GM18505 (cell line): ENCODE results near the gene CRACR2B.

Experiments
- ATAC-seq: cut with Tn5 transposase; IDR thresholded peaks from one replicate; pipeline ENCODE4 v1.9.1; 2021; ENCODE audit not compliant: unreplicated experiment
- POLR2A ChIP-seq: IDR thresholded peaks from 4 replicates; pipeline ENCODE4 v1.6.1; 2011; ENCODE audit warnings: borderline replicate concordance; ENCODE audit not compliant: insufficient read depth, insufficient read length; ENCODE audit errors: extremely low read depth

Gene CRACR2B

GRCh38 chr11:790721-791564, 36.8 kb upstream of the CRACR2B start:
- no peak for TF ChIP-seq POLR2A
- no peak for ATAC-seq

- TF ChIP-seq POLR2A = no peak
- no peak for ATAC-seq
Observed at GRCh38 chr11:791658-792534, 35.8 kb upstream of the CRACR2B start.

DNA sequence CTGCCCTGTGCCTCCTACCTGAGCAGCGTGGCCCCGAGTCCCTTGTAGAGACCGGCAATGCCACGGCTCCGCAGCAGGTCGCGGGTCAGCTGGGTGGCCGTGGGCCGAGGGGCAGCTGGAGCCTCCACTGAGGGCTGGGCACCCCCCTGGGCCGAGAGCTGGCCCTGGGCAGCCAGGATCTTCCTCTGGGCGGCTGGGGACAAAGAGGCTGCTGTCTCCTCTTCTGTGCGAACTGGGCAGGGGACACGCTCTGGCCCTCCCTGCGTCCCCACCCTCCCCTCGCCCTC, 35.2 kb upstream of the CRACR2B start:
- no peak for ATAC-seq

GRCh38 chr11:792873-793272, 34.8 kb upstream of the CRACR2B start:
- ATAC-seq = no peak

More for the DNA sequence above, 35.2 kb upstream of the CRACR2B start:
- no peak for TF ChIP-seq POLR2A

DNA sequence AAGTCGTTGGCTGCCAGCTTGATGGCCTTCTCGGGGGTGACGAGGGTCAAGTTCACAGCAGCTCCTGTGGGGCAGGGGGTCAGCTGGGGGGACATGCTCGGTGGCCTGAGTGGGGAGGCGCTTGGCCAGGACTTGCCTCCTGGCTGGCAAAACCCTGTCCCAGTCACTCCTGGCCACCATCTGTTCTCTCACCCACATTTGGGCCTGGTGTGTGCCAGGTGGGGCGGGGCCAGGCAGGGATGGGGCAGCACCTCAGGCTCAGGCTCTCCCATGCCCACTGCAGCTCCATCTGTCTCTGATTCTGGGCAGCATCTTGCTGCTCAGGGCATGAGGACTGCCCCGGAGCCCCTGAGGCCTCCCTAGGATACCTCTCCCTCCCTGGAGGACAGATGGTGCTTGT, 34.2 kb upstream of the CRACR2B start:
- no peak for TF ChIP-seq POLR2A
- ATAC-seq = no peak

More at GRCh38 chr11:792873-793272, 34.8 kb upstream of the CRACR2B start:
- TF ChIP-seq POLR2A = no peak

DNA sequence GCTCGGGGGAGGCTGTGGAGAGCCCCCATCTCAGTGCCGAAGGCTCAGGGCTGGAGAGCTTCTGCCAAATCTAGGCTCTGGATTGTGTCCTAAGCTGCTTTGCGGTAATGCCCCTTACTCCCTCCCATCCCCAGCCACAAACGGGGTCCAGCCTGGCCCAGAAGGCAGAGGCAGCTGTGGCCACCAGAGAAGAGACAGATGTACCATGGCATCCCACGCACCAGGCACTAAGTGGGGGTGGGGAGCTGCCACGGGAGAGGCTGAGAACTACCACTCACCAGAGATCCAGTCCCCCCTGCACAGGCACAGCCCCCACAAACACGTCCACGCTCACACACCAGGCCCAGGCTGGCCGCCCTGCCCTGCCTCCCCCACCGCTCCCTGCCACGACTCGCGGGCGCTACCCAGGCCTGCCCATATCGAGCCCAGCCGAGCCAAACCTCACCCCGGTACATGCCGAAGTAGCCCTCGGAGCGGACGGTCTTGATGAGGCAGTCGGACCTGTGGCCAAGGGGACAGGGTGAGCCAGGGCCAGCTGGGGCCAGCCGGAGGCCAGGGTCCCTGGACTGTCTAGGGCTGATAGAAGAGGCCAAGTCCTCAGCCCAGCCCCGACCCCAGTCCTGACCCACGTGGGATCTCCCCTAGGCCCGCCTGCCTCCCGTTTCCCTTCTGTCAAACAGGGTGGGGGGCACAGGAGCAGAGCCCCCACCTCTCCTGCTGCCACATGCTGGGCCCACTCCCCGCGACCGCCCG, 33.5 kb upstream of the CRACR2B start:
- no peak for ATAC-seq
- no peak for TF ChIP-seq POLR2A

DNA sequence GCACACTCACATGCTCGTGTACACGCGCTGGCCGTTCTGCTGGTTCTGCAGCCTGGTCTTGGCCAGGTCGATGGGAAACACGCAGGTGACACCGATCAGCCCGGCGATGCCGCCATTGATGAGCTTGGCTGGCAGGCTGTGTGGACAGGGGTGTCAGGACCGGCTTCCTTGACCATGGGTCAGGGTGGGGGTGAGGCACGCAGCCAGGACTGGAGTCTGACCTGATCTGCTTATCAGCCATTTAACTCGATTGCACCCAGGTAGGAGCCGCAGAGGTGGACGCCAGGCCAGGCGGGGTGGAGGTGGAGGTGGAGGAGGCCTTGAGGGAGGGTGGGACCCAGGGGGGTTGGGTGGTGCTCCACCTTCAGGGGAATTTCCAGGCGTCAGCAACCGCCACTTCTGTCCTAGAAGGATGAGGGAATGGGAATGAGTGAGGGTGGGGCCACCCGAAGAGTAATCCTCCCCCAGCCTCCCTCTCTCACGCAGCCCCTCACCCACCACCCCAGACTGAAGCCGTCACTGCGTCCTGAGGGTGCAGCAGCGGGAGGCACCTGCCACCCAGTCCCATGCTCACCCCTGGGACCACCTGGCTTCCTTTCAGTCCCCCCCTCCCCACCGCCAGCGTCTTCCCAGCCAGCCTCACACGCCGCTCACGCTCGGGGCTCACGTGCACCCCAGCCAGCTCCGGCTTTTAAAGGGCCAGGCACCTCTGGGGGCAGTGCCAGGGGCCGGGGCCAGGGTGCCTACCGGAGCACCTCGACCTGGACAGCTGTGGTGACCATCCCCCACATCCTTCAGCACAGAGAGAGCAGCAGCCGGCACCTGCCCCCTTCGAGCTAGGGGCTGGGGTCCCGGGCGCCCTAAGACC, 32.7 kb upstream of the CRACR2B start:
- no peak for TF ChIP-seq POLR2A
- ATAC-seq = no peak

DNA sequence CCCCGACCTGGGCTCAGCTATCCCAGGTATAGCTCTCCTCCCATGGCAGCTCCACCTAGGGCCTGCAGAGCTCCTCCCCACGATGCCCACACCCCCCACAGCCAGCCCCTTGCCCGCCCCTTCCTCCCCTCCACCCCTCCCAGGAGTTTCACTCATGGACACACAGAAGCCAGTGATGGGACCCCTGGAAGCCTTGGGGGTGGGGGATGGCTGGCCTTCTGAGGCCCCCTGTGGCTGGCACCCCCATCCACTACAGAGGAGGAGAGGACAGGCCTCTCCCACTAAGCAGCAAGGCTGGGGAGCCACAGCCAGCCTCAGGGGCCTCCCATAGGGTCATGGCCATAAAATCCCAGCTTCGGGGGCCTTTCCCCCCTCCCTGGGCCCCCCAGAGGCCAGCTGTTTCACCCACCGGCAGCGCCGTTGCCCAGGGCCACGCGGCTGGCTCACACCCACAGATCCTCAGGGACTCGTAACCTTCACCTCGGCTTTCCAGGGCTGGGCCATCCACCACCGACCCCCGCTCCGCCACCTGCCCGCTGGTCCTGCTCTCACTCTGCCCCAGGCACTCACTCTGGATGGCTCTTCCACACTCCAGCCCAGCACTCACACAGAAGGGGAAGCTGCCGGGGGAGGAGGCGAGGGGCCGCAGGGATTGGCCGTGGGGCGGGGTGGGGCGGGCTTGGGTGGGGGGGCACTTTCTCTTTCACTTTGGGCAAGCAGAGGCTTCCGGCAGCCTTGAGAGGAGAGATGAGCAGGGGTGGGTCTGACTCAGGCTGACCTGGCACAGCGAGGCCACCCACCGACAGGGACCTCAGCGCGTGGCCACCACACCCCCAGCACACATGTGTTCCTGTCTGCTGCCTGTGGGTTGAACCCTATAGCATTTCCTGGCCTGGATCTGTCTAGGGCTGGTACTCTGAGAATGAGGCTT, 31.8 kb upstream of the CRACR2B start:
- ATAC-seq = no peak
- peak; percentile 43 for TF ChIP-seq POLR2A

DNA sequence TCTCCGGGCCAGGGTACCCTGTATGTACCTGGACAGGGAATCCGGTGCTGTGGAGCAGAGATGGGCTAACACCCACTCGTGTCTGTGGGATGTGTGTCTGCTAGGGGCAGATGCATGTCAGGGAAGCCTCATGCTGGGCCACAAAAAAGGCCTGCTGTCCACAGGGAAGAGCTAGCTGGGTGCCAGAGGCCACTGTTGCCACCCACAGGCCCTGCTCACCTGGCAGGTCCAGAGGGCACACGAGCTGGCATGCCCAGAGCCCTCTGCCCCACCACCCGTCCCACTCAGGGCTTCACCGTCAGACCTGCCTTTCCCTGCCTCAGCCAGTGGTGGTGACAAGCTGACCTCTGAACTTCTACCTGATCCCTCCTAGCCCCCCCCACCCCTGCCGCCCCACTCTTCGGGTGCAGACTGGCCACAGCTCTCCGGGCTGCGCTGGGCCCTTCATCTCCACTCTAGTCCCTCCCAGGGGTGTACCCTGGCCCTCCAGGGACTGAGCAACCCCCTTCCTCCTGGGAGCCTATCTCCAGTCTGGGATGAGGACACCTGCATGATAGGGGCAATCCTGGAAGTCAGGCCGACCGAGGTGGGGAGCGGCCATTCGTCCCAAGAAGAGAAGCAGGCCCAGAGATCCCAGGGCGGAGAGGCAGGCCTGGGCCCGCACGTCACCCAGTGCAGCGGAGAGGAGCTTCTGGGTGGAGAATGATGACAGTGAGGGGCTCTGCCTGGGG, 31.0 kb upstream of the CRACR2B start:
- no peak for TF ChIP-seq POLR2A
- no peak for ATAC-seq

GRCh38 chr11:797296-798092, 30.2 kb upstream of the CRACR2B start:
- TF ChIP-seq POLR2A = no peak
- ATAC-seq = peak; percentile 33
